ENCODE results near the gene PROK1. TPM values are rescaled to one million over a fixed set of nuclear protein-coding genes. Genes with fewer than 3 reads are reported as not detected.

The PROK1 gene
- polyA plus RNA-seq, 1 donor (not counting 4 experiments of a cell fraction or from before 2014, with no cell fraction given), result not detected

- H4K20me1 ChIP-seq (ENCODE audit: control insufficient read depth, extremely low read depth, insufficient read depth, low read length), result no peaks in the 10 kb centered on the region
- no peak overlapping the region for H3K27ac ChIP-seq (ENCODE audit: control insufficient read depth, insufficient read depth, low read length)
- no peaks in the 10 kb centered on the region for H3K9me3 ChIP-seq (ENCODE audit: control insufficient read depth, low read depth, low read length)
- H3K9me1 ChIP-seq (ENCODE audit: control insufficient read depth, extremely low read depth, insufficient read depth, low read length), result no peaks in the 10 kb centered on the region
- peaks cover 20% of the 10 kb centered on the region for H3K79me2 ChIP-seq (ENCODE audit: control insufficient read depth, insufficient read depth, low read length)
- H3K9ac ChIP-seq (ENCODE audit: control insufficient read depth, extremely low read depth, insufficient read depth, low read length), result no peak overlapping the region
- dilution Hi-C loops (cut with MboI; ENCODE audit: extremely low pct_ligation_motif_present, low sequenced_read_pairs), result no loop called here
- no peak overlapping the region for H3K4me2 ChIP-seq (ENCODE audit: control insufficient read depth, extremely low read depth, insufficient read depth, low read depth, low read length)
- H3K27me3 ChIP-seq (ENCODE audit: control insufficient read depth, extremely low read depth, insufficient read depth, low read length), result no peaks in the 10 kb centered on the region
- TF ChIP-seq EZH2 (IDR thresholded peaks at IDR 0.05; ENCODE audit: low read length), result no peak
- no peak for TF ChIP-seq CTCF (optimal IDR thresholded peaks at IDR 0.05 in 1 of 3, IDR thresholded peaks at IDR 0.05 in 1 of 3, conservative IDR thresholded peaks at IDR 0.05 in 1 of 3; ENCODE audit: extremely low read depth in 1 of 3, insufficient read depth in 2 of 3, low read length in 3 of 3)
- no peak overlapping the region for H3K4me3 ChIP-seq (ENCODE audit: control insufficient read depth in 2 of 3, extremely low read depth in 1 of 3, insufficient read depth in 2 of 3, low read depth in 1 of 3, low read length in 3 of 3)
- FAIRE-seq (no peak), DNase-seq (ENCODE audit: low read depth, low spot score) (no peak)
- H2AFZ ChIP-seq (ENCODE audit: control insufficient read depth, low read length), result no peak overlapping the region
- peaks cover 3% of the 10 kb centered on the region for H3K4me1 ChIP-seq (ENCODE audit: control insufficient read depth, extremely low read depth, insufficient read depth, low read length)
- H3K36me3 ChIP-seq (ENCODE audit: control insufficient read depth in 2 of 2, extremely low read depth in 1 of 2, insufficient read depth in 2 of 2, low read length in 2 of 2), result peaks cover 2 to 5% of the 10 kb centered on the region in 2 experiments
Observed at GRCh38 chr1:110409316-110409715, 41.6 kb upstream of the PROK1 start.

- DNase-seq (ENCODE audit: low read depth, low spot score), result no peak
- Histone ChIP-seq H3K4me3 (ENCODE audit: control insufficient read depth in 2 of 3, extremely low read depth in 1 of 3, insufficient read depth in 2 of 3, low read depth in 1 of 3, low read length in 3 of 3) (no peak overlapping the region), H3K79me2 (ENCODE audit: control insufficient read depth, insufficient read depth, low read length) (peaks cover 13% of the 10 kb centered on the region), H2AFZ (ENCODE audit: control insufficient read depth, low read length) (no peak overlapping the region), H3K9ac (ENCODE audit: control insufficient read depth, extremely low read depth, insufficient read depth, low read length) (no peak overlapping the region), H3K4me1 (ENCODE audit: control insufficient read depth, extremely low read depth, insufficient read depth, low read length) (peaks cover under 1% of the 10 kb centered on the region), H3K4me2 (ENCODE audit: control insufficient read depth, extremely low read depth, insufficient read depth, low read depth, low read length) (no peak overlapping the region), H3K9me3 (ENCODE audit: control insufficient read depth, low read depth, low read length) (no peaks in the 10 kb centered on the region), H3K36me3 (ENCODE audit: control insufficient read depth in 2 of 2, extremely low read depth in 1 of 2, insufficient read depth in 2 of 2, low read length in 2 of 2) (no peaks in the 10 kb centered on the region), H4K20me1 (ENCODE audit: control insufficient read depth, extremely low read depth, insufficient read depth, low read length) (no peaks in the 10 kb centered on the region), H3K27ac (ENCODE audit: control insufficient read depth, insufficient read depth, low read length) (no peak overlapping the region), H3K27me3 (ENCODE audit: control insufficient read depth, extremely low read depth, insufficient read depth, low read length) (no peaks in the 10 kb centered on the region), H3K9me1 (ENCODE audit: control insufficient read depth, extremely low read depth, insufficient read depth, low read length) (no peaks in the 10 kb centered on the region)
- no peak for FAIRE-seq
- dilution Hi-C loops (cut with MboI; ENCODE audit: extremely low pct_ligation_motif_present, low sequenced_read_pairs), result no loop called here
- no peak for TF ChIP-seq EZH2 (IDR thresholded peaks at IDR 0.05; ENCODE audit: low read length)
- TF ChIP-seq CTCF (optimal IDR thresholded peaks at IDR 0.05 in 1 of 3, IDR thresholded peaks at IDR 0.05 in 1 of 3, conservative IDR thresholded peaks at IDR 0.05 in 1 of 3; ENCODE audit: extremely low read depth in 1 of 3, insufficient read depth in 2 of 3, low read length in 3 of 3), result no peak
Observed at GRCh38 chr1:110411173-110411735, 39.7 kb upstream of the PROK1 start.

Measured in keratinocyte (primary cell).